ENCODE measurements around the gene ZC3H18.

The ZC3H18 gene

GRCh38 chr16:88531931-88532433 is 38.2 kb upstream of the ZC3H18 start:
- DNase-seq: no peak
- in situ Hi-C loops (cut with MboI; ENCODE audit: low pct_unique_long_range_greater_than_20kb, low sequenced_read_pairs): no loop called here

- in situ Hi-C loops (cut with MboI; ENCODE audit: low pct_unique_long_range_greater_than_20kb, low sequenced_read_pairs): no loop called here
- DNase-seq: no peak
These were observed 37.6 kb upstream of the ZC3H18 start for GRCh38 chr16:88532434-88533241.

GRCh38 chr16:88533381-88533917 is 36.8 kb upstream of the ZC3H18 start:
- DNase-seq: no peak
- in situ Hi-C loops (cut with MboI; ENCODE audit: low pct_unique_long_range_greater_than_20kb, low sequenced_read_pairs): no loop called here

GRCh38 chr16:88533932-88534637 is 36.1 kb upstream of the ZC3H18 start:
- no peak for DNase-seq
- in situ Hi-C loops (cut with MboI; ENCODE audit: low pct_unique_long_range_greater_than_20kb, low sequenced_read_pairs): no loop called here

GRCh38 chr16:88534638-88535190 is 35.5 kb upstream of the ZC3H18 start:
- no peak for DNase-seq
- in situ Hi-C loops (cut with MboI; ENCODE audit: low pct_unique_long_range_greater_than_20kb, low sequenced_read_pairs): no loop called here

GRCh38 chr16:88535191-88535856 is 34.9 kb upstream of the ZC3H18 start:
- in situ Hi-C loops (cut with MboI; ENCODE audit: low pct_unique_long_range_greater_than_20kb, low sequenced_read_pairs): no loop called here
- DNase-seq: no peak

- in situ Hi-C loops (cut with MboI; ENCODE audit: low pct_unique_long_range_greater_than_20kb, low sequenced_read_pairs): no loop called here
- no peak for DNase-seq
These were observed 34.4 kb upstream of the ZC3H18 start for GRCh38 chr16:88535857-88536222.

- no peak for DNase-seq
- in situ Hi-C loops (cut with MboI; ENCODE audit: low pct_unique_long_range_greater_than_20kb, low sequenced_read_pairs): no loop called here
These were observed 33.7 kb upstream of the ZC3H18 start for GRCh38 chr16:88536510-88536909.

- in situ Hi-C loops (cut with MboI; ENCODE audit: low pct_unique_long_range_greater_than_20kb, low sequenced_read_pairs): no loop called here
These were observed 33.0 kb upstream of the ZC3H18 start for GRCh38 chr16:88536971-88537751.

GRCh38 chr16:88537859-88538258 is 32.3 kb upstream of the ZC3H18 start:
- no peak for DNase-seq
- in situ Hi-C loops (cut with MboI; ENCODE audit: low pct_unique_long_range_greater_than_20kb, low sequenced_read_pairs): no loop called here

More at GRCh38 chr16:88536971-88537751, 33.0 kb upstream of the ZC3H18 start:
- no peak for DNase-seq

- in situ Hi-C loops (cut with MboI; ENCODE audit: low pct_unique_long_range_greater_than_20kb, low sequenced_read_pairs): no loop called here
- DNase-seq: no peak
These were observed 31.7 kb upstream of the ZC3H18 start for GRCh38 chr16:88538366-88539060.

GRCh38 chr16:88539261-88539651 is 30.9 kb upstream of the ZC3H18 start:
- in situ Hi-C loops (cut with MboI; ENCODE audit: low pct_unique_long_range_greater_than_20kb, low sequenced_read_pairs): no loop called here
- DNase-seq: no peak

GRCh38 chr16:88539652-88540345 is 30.4 kb upstream of the ZC3H18 start:
- in situ Hi-C loops (cut with MboI; ENCODE audit: low pct_unique_long_range_greater_than_20kb, low sequenced_read_pairs): no loop called here
- DNase-seq: no peak

GRCh38 chr16:88540346-88540977 is 29.7 kb upstream of the ZC3H18 start:
- in situ Hi-C loops (cut with MboI; ENCODE audit: low pct_unique_long_range_greater_than_20kb, low sequenced_read_pairs): no loop called here
- DNase-seq: no peak

GRCh38 chr16:88541831-88542616 is 28.2 kb upstream of the ZC3H18 start:
- DNase-seq: no peak
- in situ Hi-C loops (cut with MboI; ENCODE audit: low pct_unique_long_range_greater_than_20kb, low sequenced_read_pairs): no loop called here

GRCh38 chr16:88543230-88543813 is 26.9 kb upstream of the ZC3H18 start:
- DNase-seq: no peak
- in situ Hi-C loops (cut with MboI; ENCODE audit: low pct_unique_long_range_greater_than_20kb, low sequenced_read_pairs): no loop called here

Data from KBM-7 (cell line).